Loucy (cell line): ENCODE measurements around the gene CAMSAP1.

Experiments
- H2AFZ ChIP-seq: fragments of 200-600 bp; sonication (generic); 2 replicates; pipeline ENCODE4 v1.6.0; 2016; ENCODE audit warnings: antibody characterized with exemption, mild to moderate bottlenecking, low read length, moderate library complexity
- H3F3A ChIP-seq: fragments of 200-600 bp; 2 replicates; pipeline ENCODE4 v1.6.0; 2016; ENCODE audit warnings: antibody characterized with exemption, low read depth, mild to moderate bottlenecking
- H3K27me3 ChIP-seq: fragments of 200-600 bp; sonication (generic); 2 replicates; pipeline ENCODE4 v1.6.1; 2014; ENCODE audit warnings: low read length, mild to moderate bottlenecking; ENCODE audit not compliant: insufficient read depth, poor library complexity, severe bottlenecking
- H3K36me3 ChIP-seq: fragments of 200-600 bp; sonication (generic); 2 replicates; pipeline ENCODE4 v1.6.1; 2016; ENCODE audit warnings: low read length; ENCODE audit not compliant: insufficient read depth
- H3K4me1 ChIP-seq: fragments of 200-600 bp; sonication (generic); 2 replicates; pipeline ENCODE4 v1.5.1; 2014; ENCODE audit warnings: low read length, mild to moderate bottlenecking; ENCODE audit not compliant: insufficient read depth, poor library complexity, severe bottlenecking
- H3K4me2 ChIP-seq: fragments of 200-600 bp; sonication (generic); 2 replicates; pipeline ENCODE4 v1.6.0; 2014; ENCODE audit warnings: antibody characterized with exemption, low read length, low read depth, mild to moderate bottlenecking; ENCODE audit not compliant: poor library complexity, severe bottlenecking
- H3K4me3 ChIP-seq: fragments of 200-600 bp; sonication (generic); 2 replicates; pipeline ENCODE4 v1.5.1; 2014; ENCODE audit warnings: low read length, mild to moderate bottlenecking, mixed read lengths; ENCODE audit not compliant: poor library complexity, severe bottlenecking
- H3K79me2 ChIP-seq: fragments of 200-600 bp; sonication (generic); 2 replicates; pipeline ENCODE4 v1.6.1; 2014; ENCODE audit warnings: low read length; ENCODE audit not compliant: insufficient read depth
- H3K9ac ChIP-seq: fragments of 200-600 bp; sonication (generic); 2 replicates; pipeline ENCODE4 v1.6.0; 2014; ENCODE audit warnings: mild to moderate bottlenecking, low read depth, low read length, moderate library complexity; ENCODE audit not compliant: poor library complexity, severe bottlenecking
- H3K9me2 ChIP-seq: fragments of 200-600 bp; sonication (generic); replicated peaks from 2 replicates; pipeline ENCODE4 v1.6.1; 2016; ENCODE audit warnings: low read depth, low read length, mixed read lengths
- H3K9me3 ChIP-seq: fragments of 200-600 bp; sonication (generic); 2 replicates; pipeline ENCODE4 v1.6.1; 2014; ENCODE audit warnings: mild to moderate bottlenecking, antibody characterized with exemption, low read length, low read depth; ENCODE audit not compliant: insufficient read depth
- H4K20me1 ChIP-seq: fragments of 200-600 bp; sonication (generic); 2 replicates; pipeline ENCODE4 v1.6.0; 2014; ENCODE audit warnings: antibody characterized with exemption, low read length, mild to moderate bottlenecking; ENCODE audit not compliant: insufficient read depth, poor library complexity, severe bottlenecking
- EZH2phosphoT487 ChIP-seq: fragments of 200-600 bp; IDR thresholded peaks from 2 replicates; pipeline ENCODE4 v1.6.1; 2018; ENCODE audit warnings: antibody characterized with exemption, mild to moderate bottlenecking, moderate library complexity, borderline replicate concordance
- TF ChIP-seq, protein P1 (sequence below): fragments of 200-600 bp; sonication (generic); conservative IDR thresholded peaks from 2 replicates; pipeline ENCODE4 v1.5.1; 2014; ENCODE audit warnings: mild to moderate bottlenecking, antibody characterized with exemption, low read length

The CAMSAP1 gene

DNA sequence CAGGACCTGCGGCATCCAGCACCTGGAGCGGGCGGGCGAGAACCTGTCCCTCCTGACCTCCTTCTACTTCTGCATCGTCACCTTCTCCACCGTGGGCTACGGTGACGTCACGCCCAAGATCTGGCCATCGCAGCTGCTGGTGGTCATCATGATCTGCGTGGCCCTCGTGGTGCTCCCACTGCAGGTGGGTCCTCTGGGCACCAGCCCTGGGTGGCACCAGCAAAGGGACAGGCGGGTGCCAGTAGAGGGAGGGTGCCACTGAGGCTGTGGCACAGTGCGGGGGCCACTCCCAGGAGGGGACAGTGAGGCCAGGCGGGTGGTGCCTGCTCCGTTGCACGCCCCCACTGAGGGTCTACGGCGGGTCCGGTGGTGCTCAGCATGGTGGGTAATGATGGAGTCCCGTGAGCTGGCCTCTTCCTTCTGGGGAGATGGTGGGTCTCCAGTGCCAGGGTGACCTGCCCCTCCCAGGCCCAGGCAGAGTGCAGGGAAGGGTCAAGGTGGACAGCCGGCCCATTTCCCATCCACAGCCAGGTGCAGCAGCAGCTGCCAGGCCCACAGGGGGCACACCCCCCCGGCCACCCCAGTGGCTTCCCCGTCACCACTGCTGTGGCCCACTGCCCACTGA, 147.6 kb downstream of the CAMSAP1 start:
- no peaks in the 10 kb centered on the region for H3K27me3 ChIP-seq
- no peak overlapping the region for H3K9ac ChIP-seq
- H2AFZ ChIP-seq, result no peak overlapping the region
- H3K9me2 ChIP-seq, result no peaks in the 10 kb centered on the region
- H3K79me2 ChIP-seq, result no peaks in the 10 kb centered on the region
- no peaks in the 10 kb centered on the region for H3K36me3 ChIP-seq
- H3K4me1 ChIP-seq, result no peaks in the 10 kb centered on the region
- peaks cover 13% of the 10 kb centered on the region; the same call in 1 of the 2 replicates for H3K9me3 ChIP-seq
- H4K20me1 ChIP-seq, result no peaks in the 10 kb centered on the region
- H3K4me2 ChIP-seq, result no peak overlapping the region
- TF ChIP-seq, protein P1, sequence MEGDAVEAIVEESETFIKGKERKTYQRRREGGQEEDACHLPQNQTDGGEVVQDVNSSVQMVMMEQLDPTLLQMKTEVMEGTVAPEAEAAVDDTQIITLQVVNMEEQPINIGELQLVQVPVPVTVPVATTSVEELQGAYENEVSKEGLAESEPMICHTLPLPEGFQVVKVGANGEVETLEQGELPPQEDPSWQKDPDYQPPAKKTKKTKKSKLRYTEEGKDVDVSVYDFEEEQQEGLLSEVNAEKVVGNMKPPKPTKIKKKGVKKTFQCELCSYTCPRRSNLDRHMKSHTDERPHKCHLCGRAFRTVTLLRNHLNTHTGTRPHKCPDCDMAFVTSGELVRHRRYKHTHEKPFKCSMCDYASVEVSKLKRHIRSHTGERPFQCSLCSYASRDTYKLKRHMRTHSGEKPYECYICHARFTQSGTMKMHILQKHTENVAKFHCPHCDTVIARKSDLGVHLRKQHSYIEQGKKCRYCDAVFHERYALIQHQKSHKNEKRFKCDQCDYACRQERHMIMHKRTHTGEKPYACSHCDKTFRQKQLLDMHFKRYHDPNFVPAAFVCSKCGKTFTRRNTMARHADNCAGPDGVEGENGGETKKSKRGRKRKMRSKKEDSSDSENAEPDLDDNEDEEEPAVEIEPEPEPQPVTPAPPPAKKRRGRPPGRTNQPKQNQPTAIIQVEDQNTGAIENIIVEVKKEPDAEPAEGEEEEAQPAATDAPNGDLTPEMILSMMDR, result no peak
- TF ChIP-seq EZH2phosphoT487, result no peak
- H3K4me3 ChIP-seq, result no peak overlapping the region
- no peaks in the 10 kb centered on the region for H3F3A ChIP-seq

DNA sequence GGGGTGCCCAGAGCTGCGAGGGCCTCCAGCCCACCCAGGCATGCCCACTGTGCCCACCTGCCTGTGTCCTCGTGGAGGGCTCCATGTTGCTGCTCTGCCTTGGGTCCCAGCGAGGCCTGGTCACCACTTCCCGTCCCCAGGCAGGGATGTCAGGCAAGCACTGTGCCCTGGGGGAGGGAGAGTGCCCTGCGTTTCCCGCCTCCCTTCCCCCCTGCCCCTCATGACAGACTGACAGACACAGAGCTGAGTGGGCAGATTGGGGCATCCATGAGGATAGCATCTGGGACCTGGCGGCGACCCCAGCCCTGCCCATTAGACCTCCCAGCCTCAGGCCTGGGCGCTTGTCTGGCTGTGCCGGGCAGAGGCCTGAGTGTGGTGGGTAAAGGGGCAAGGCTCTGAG, 148.5 kb downstream of the CAMSAP1 start:
- Histone ChIP-seq H3K4me2 (no peak overlapping the region), H3F3A (no peaks in the 10 kb centered on the region), H2AFZ (no peak overlapping the region), H4K20me1 (no peaks in the 10 kb centered on the region), H3K36me3 (no peaks in the 10 kb centered on the region), H3K9me2 (no peaks in the 10 kb centered on the region), H3K27me3 (no peaks in the 10 kb centered on the region), H3K4me1 (no peaks in the 10 kb centered on the region), H3K4me3 (no peak overlapping the region), H3K9me3 (peaks cover 18% of the 10 kb centered on the region; the same call in 1 of the 2 replicates), H3K79me2 (no peaks in the 10 kb centered on the region), H3K9ac (no peak overlapping the region)
- no peak for TF ChIP-seq EZH2phosphoT487
- TF ChIP-seq, protein P1, result no peak
